CD8-positive, alpha-beta memory T cell (primary cell): ENCODE results near the gene SSX4B. TPM values are rescaled to one million over a fixed set of nuclear protein-coding genes. Genes with fewer than 3 reads are reported as not detected.
"Not testable (repeated sequence)": the region's sequence is repeated elsewhere in the genome, so short reads cannot be mapped to it uniquely, and the experiment has no call there.

Experiments used
- CTCF ChIA-PET: fragments of 350-600 bp; sonication (Branson Sonifier 250); formaldehyde crosslinking; loops from one replicate; lab custom pipeline; 2021; ENCODE audit warnings: antibody characterized with exemption; lab: Charles Lee
- POLR2A ChIA-PET: fragments of 350-600 bp; sonication (Branson Sonifier 250); formaldehyde crosslinking; loops from one replicate; lab custom pipeline; 2021; ENCODE audit warnings: antibody characterized with exemption; lab: Charles Lee
- DNase-seq, 5 donors: peaks; one replicate each; pipeline versions ENCODE4 v3.0.0 to v3.0.0-alpha.2; 2020 to 2022; ENCODE audit warnings: mixed read lengths in 1 of 5
- H3K27ac ChIP-seq: one replicate; pipeline ENCODE4 v1.7.0; 2013; ENCODE audit warnings: low read depth, mild to moderate bottlenecking, low read length, moderate library complexity
- H3K27me3 ChIP-seq: 2 replicates; pipeline ENCODE4 v1.7.0; 2013; ENCODE audit warnings: low read length, mild to moderate bottlenecking; ENCODE audit not compliant: insufficient read depth, poor library complexity, severe bottlenecking
- H3K36me3 ChIP-seq: 2 replicates; pipeline ENCODE4 v1.7.0; 2013; ENCODE audit warnings: mild to moderate bottlenecking, low read length, moderate library complexity; ENCODE audit not compliant: insufficient read depth
- H3K4me1 ChIP-seq: 2 replicates; pipeline ENCODE4 v1.7.0; 2013; ENCODE audit warnings: mild to moderate bottlenecking, low read length, moderate library complexity; ENCODE audit not compliant: insufficient read depth
- H3K4me3 ChIP-seq: 2 replicates; pipeline ENCODE4 v1.7.0; 2013; ENCODE audit warnings: mild to moderate bottlenecking, low read length
- H3K9me3 ChIP-seq: 2 replicates; pipeline ENCODE4 v1.7.0; 2013; ENCODE audit warnings: mild to moderate bottlenecking, low read length
- H3K27ac Mint-ChIP-seq, 8 donors: one replicate each; pipeline ENCODE4 v1.8.0; 2020 to 2021; ENCODE audit warnings: mixed read lengths in 8 of 8, mild to moderate bottlenecking in 6 of 8, inconsistent platforms in 3 of 8, moderate library complexity in 3 of 8
- H3K27me3 Mint-ChIP-seq, 2 donors: one replicate each; pipeline ENCODE4 v1.8.0; 2020 to 2021; ENCODE audit warnings: mixed read lengths in 2 of 2, mild to moderate bottlenecking in 1 of 2, moderate library complexity in 1 of 2
- H3K36me3 Mint-ChIP-seq, 3 donors: one replicate each; pipeline ENCODE4 v1.8.0; 2020 to 2021; ENCODE audit warnings: mixed read lengths in 3 of 3, inconsistent platforms in 1 of 3, mild to moderate bottlenecking in 1 of 3
- H3K4me1 Mint-ChIP-seq, 3 donors: one replicate each; pipeline ENCODE4 v1.8.0; 2020 to 2021; ENCODE audit warnings: mixed read lengths in 3 of 3, inconsistent platforms in 1 of 3, mild to moderate bottlenecking in 1 of 3
- H3K4me3 Mint-ChIP-seq, 7 donors: one replicate each; pipeline ENCODE4 v1.8.0; 2020 to 2021; ENCODE audit warnings: mixed read lengths in 7 of 7, mild to moderate bottlenecking in 6 of 7, moderate library complexity in 4 of 7, inconsistent platforms in 2 of 7
- H3K9me3 Mint-ChIP-seq, 5 donors: one replicate each; pipeline ENCODE4 v1.8.0; 2020 to 2022; ENCODE audit warnings: mixed read lengths in 5 of 5, mild to moderate bottlenecking in 3 of 5, moderate library complexity in 2 of 5, inconsistent platforms in 1 of 5
- polyA plus RNA-seq: library from polyadenylated mRNA; unstranded; fragments of 300-500 nt; fragmentation: Illumina TruSeq; gene quantifications from one replicate; pipeline ENCODE4 v1.2.3, GENCODE V29; 2021
- total RNA-seq, 2 experiments: library from RNA; stranded (reverse); gene quantifications; one replicate each; pipeline ENCODE4 v1.2.3, GENCODE V29; 2021

The SSX4B gene, protein sequence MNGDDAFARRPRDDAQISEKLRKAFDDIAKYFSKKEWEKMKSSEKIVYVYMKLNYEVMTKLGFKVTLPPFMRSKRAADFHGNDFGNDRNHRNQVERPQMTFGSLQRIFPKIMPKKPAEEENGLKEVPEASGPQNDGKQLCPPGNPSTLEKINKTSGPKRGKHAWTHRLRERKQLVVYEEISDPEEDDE
- not detected for total RNA-seq
- not detected for polyA plus RNA-seq

- H3K27ac Mint-ChIP-seq, H3K36me3 ChIP-seq, H3K27me3 Mint-ChIP-seq, H3K4me3 Mint-ChIP-seq, H3K4me1 ChIP-seq, H3K36me3 Mint-ChIP-seq, H3K9me3 ChIP-seq, H3K9me3 Mint-ChIP-seq, H3K27ac ChIP-seq, H3K4me1 Mint-ChIP-seq, CTCF ChIA-PET, H3K27me3 ChIP-seq, H3K4me3 ChIP-seq, DNase-seq, POLR2A ChIA-PET: not testable (repeated sequence)
Measured at GRCh38 chrX:48411860-48412259, at the start of gene SSX4B. Gene SSX4B, minus strand, starts transcription at chrX:48411960. Its CDS starts 588 bp downstream, at chrX:48411372.

DNA sequence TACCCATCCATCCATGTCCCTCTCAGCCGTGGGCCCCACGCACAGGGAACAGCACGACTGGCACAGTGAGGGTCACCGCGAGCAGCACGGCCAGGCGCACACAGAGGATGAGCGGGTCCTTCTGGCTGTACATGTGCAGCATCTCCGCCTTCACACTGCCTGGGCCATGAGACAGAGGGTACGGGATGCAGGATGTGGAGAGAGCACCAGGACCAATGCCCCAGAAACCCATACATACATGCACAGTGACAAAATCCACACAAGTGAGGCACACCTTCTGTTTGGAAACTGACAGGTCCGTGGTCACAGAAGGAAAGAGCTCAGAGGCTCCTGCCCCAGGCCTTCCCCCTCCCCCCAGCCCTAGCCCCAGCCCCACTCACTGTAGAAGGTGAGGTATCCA is 48.8 kb upstream of the SSX4B start:
- no peaks in the 10 kb centered on the region for H3K4me1 ChIP-seq
- H3K4me3 Mint-ChIP-seq, result no peak overlapping the region
- H3K9me3 ChIP-seq, result no peaks in the 10 kb centered on the region
- no peaks in the 10 kb centered on the region for H3K9me3 Mint-ChIP-seq
- CTCF ChIA-PET, result no interaction called here
- POLR2A ChIA-PET, result no interaction called here
- no peaks in the 10 kb centered on the region for H3K36me3 ChIP-seq
- no peak overlapping the region for H3K27ac ChIP-seq
- no peak for DNase-seq
- H3K4me1 Mint-ChIP-seq, result peaks cover 8 to 15% (median 13%) of the 10 kb centered on the region in 3 donors
- no peak overlapping the region for H3K4me3 ChIP-seq
- H3K27me3 Mint-ChIP-seq, result peaks cover 0 to 5% of the 10 kb centered on the region in 2 donors
- H3K27me3 ChIP-seq, result no peaks in the 10 kb centered on the region
- peak overlapping the region in 1 of 8 donors; percentile 3 for H3K27ac Mint-ChIP-seq
- peaks cover 3 to 52% (median 8%) of the 10 kb centered on the region in 3 donors for H3K36me3 Mint-ChIP-seq

DNA sequence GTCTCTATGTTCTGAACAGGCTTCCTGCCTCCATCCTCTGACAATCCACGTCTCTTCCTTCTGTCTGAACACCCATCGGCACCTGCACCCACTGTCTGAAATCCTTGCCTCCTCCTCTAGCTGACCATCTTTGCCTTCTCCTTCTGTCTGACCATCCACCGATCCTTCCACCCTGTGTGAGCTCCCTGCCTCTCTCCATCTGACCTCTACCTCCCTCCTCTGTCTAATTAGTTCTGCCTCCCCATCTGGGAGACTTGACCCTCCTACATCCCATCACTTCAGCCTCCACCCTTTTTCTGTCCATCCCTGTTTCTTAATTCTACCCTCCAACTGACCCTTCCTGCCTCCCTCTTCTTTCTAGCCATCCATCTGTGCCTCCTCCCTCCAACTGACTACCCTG is 48.3 kb upstream of the SSX4B start:
- POLR2A ChIA-PET, result no interaction called here

GRCh38 chrX:48459483-48459882 is 47.7 kb upstream of the SSX4B start:
- peak overlapping the region in 3 of 8 donors; percentile 4 to 40 (median 4) for H3K27ac Mint-ChIP-seq
- H3K4me1 Mint-ChIP-seq, result peaks cover 2 to 7% (median 6%) of the 10 kb centered on the region in 3 donors
- H3K9me3 ChIP-seq, result no peaks in the 10 kb centered on the region
- peaks cover 0 to 45% (median 7%) of the 10 kb centered on the region in 3 donors for H3K36me3 Mint-ChIP-seq
- no peaks in the 10 kb centered on the region for H3K9me3 Mint-ChIP-seq
- CTCF ChIA-PET, result no interaction called here
- H3K27me3 Mint-ChIP-seq, result peaks cover 0 to 5% of the 10 kb centered on the region in 2 donors
- H3K4me3 ChIP-seq, result no peak overlapping the region
- no peaks in the 10 kb centered on the region for H3K4me1 ChIP-seq
- no peak for DNase-seq
- no peak overlapping the region for H3K27ac ChIP-seq
- POLR2A ChIA-PET, result no interaction called here
- H3K4me3 Mint-ChIP-seq, result no peak overlapping the region
- no peaks in the 10 kb centered on the region for H3K27me3 ChIP-seq
- no peaks in the 10 kb centered on the region for H3K36me3 ChIP-seq

More for the DNA sequence above, 48.3 kb upstream of the SSX4B start:
- H3K27ac Mint-ChIP-seq, result peak overlapping the region in 2 of 8 donors; percentile 17 to 55
- DNase-seq, result no peak
- Histone ChIP-seq H3K4me1 (no peaks in the 10 kb centered on the region), H3K36me3 (no peaks in the 10 kb centered on the region), H3K27ac (no peak overlapping the region), H3K9me3 (no peaks in the 10 kb centered on the region), H3K4me3 (no peak overlapping the region), H3K27me3 (no peaks in the 10 kb centered on the region)
- CTCF ChIA-PET, result no interaction called here
- no peak overlapping the region for H3K4me3 Mint-ChIP-seq
- peaks cover 0 to 5% of the 10 kb centered on the region in 2 donors for H3K27me3 Mint-ChIP-seq
- no peaks in the 10 kb centered on the region for H3K9me3 Mint-ChIP-seq
- peaks cover 0 to 47% (median 7%) of the 10 kb centered on the region in 3 donors for H3K36me3 Mint-ChIP-seq
- peaks cover 3 to 9% (median 7%) of the 10 kb centered on the region in 3 donors for H3K4me1 Mint-ChIP-seq

- no peak overlapping the region for H3K27ac ChIP-seq
- ChIA-PET POLR2A (no interaction called here), CTCF (no interaction called here)
- H3K4me3 Mint-ChIP-seq, result no peak overlapping the region
- peaks cover 0 to 5% of the 10 kb centered on the region in 2 donors for H3K27me3 Mint-ChIP-seq
- H3K27ac Mint-ChIP-seq, result peak overlapping the region in 1 of 8 donors; percentile 89
- no peaks in the 10 kb centered on the region for H3K9me3 ChIP-seq
- no peak overlapping the region for H3K4me3 ChIP-seq
- DNase-seq, result no peak
- H3K4me1 Mint-ChIP-seq, result no peaks in the 10 kb centered on the region
- H3K4me1 ChIP-seq, result no peaks in the 10 kb centered on the region
- H3K36me3 Mint-ChIP-seq, result peaks cover 0 to 41% (median 7%) of the 10 kb centered on the region in 3 donors
- H3K9me3 Mint-ChIP-seq, result no peaks in the 10 kb centered on the region
- no peaks in the 10 kb centered on the region for H3K36me3 ChIP-seq
- no peaks in the 10 kb centered on the region for H3K27me3 ChIP-seq
Measured at GRCh38 chrX:48458711-48459110, 47.0 kb upstream of the SSX4B start.

GRCh38 chrX:48456628-48457331 is 45.0 kb upstream of the SSX4B start:
- peak overlapping the region in 1 of 8 donors; percentile 5 for H3K27ac Mint-ChIP-seq
- H3K36me3 Mint-ChIP-seq, result peaks cover 0 to 31% (median 7%) of the 10 kb centered on the region in 3 donors
- Histone ChIP-seq H3K4me3 (no peak overlapping the region), H3K27ac (no peak overlapping the region), H3K9me3 (no peaks in the 10 kb centered on the region), H3K36me3 (no peaks in the 10 kb centered on the region), H3K4me1 (no peaks in the 10 kb centered on the region), H3K27me3 (no peaks in the 10 kb centered on the region)
- CTCF ChIA-PET, result interaction anchor here (0.7 kb wide), 1 partner anchor 513 kb away, joined by 3 read pairs; no protein-coding TSS in a partner anchor
- H3K27me3 Mint-ChIP-seq, result peaks cover 0 to 2% of the 10 kb centered on the region in 2 donors
- H3K4me1 Mint-ChIP-seq, result no peaks in the 10 kb centered on the region
- DNase-seq, result no peak
- no peak overlapping the region for H3K4me3 Mint-ChIP-seq
- POLR2A ChIA-PET, result no interaction called here
- no peaks in the 10 kb centered on the region for H3K9me3 Mint-ChIP-seq

- H3K4me3 ChIP-seq, result no peak overlapping the region
- no peak overlapping the region for H3K27ac Mint-ChIP-seq
- ChIA-PET CTCF (no interaction called here), POLR2A (no interaction called here)
- H3K27ac ChIP-seq, result no peak overlapping the region
- H3K4me1 Mint-ChIP-seq, result no peaks in the 10 kb centered on the region
- no peaks in the 10 kb centered on the region for H3K9me3 ChIP-seq
- no peaks in the 10 kb centered on the region for H3K9me3 Mint-ChIP-seq
- H3K27me3 Mint-ChIP-seq, result no peaks in the 10 kb centered on the region
- no peak for DNase-seq
- H3K27me3 ChIP-seq, result no peaks in the 10 kb centered on the region
- H3K36me3 Mint-ChIP-seq, result no peaks in the 10 kb centered on the region
- H3K4me1 ChIP-seq, result no peaks in the 10 kb centered on the region
- H3K36me3 ChIP-seq, result no peaks in the 10 kb centered on the region
- H3K4me3 Mint-ChIP-seq, result no peak overlapping the region
Measured at GRCh38 chrX:48451708-48452107, 39.9 kb upstream of the SSX4B start.

- Mint-ChIP-seq H3K27ac (peak overlapping the region in 1 of 8 donors; percentile 61), H3K27me3 (no peaks in the 10 kb centered on the region), H3K36me3 (no peaks in the 10 kb centered on the region), H3K4me3 (no peak overlapping the region), H3K9me3 (no peaks in the 10 kb centered on the region), H3K4me1 (no peaks in the 10 kb centered on the region)
- H3K27me3 ChIP-seq, result no peaks in the 10 kb centered on the region
- H3K27ac ChIP-seq, result no peak overlapping the region
- no peaks in the 10 kb centered on the region for H3K36me3 ChIP-seq
- H3K4me1 ChIP-seq, result no peaks in the 10 kb centered on the region
- ChIA-PET POLR2A (no interaction called here), CTCF (no interaction called here)
- H3K4me3 ChIP-seq, result no peak overlapping the region
- no peak for DNase-seq
- H3K9me3 ChIP-seq, result no peaks in the 10 kb centered on the region
Measured at GRCh38 chrX:48450076-48450475, 38.3 kb upstream of the SSX4B start.
